ENCODE measurements around the gene GRIN2C. TPM values are rescaled to one million over a fixed set of nuclear protein-coding genes. Genes with fewer than 3 reads are reported as not detected.

The GRIN2C gene
- total and polyA plus RNA-seq, 9 of the 15 experiments (the other 6 are each of a cell fraction or from before 2014, with no cell fraction given) = under 0.01 to 0.33 (median 0.10) TPM; not detected in 2

DNA sequence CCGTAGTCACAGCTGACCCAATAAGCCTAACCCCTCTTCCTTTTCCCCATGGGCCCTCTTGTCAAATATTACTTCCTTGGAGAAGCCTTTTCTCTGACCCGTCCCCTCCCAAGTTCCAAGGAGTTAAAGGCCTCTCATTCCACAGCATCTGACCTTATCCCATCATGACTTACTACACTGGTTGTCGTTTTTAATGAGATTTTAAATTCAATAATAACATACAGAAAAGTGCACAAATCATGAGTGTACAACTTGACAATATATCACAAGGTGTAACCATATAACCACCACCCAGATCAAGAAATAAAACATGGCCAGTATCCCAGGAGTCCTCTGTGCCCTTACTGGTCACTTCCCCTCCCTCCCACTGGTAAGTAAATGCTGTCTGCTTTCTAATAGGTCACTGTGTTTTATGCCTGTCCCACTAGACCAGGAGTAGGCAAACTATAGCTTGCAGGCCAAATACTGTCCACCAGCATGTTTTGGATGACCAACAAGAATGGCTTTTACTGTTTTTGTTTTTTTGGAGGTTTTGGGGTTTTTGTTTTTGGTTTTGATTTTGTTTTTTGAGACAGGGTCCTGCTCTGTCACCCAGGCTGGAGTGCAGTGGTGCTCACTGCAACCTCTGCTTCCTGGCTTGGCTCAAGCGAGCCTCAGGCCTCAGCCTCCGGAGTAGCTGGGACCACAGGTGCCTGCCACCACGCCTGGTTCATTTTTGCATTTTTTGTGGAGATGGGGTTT is 14.4 kb upstream of the GRIN2C start (continued):
- TF ChIP-seq RAD51 (IDR thresholded peaks at IDR 0.05; ENCODE audit: borderline replicate concordance, low read depth) = no peak
- 0 out of 2 replicates have a peak, but pooled peaks have one; percentile 31 for TF ChIP-seq ARID1B (IDR thresholded peaks at IDR 0.05)
- TF ChIP-seq COPS2 (conservative IDR thresholded peaks at IDR 0.05) = no peak
- TF ChIP-seq POLR2H (tag; IDR thresholded peaks at IDR 0.05; ENCODE audit: low read depth) = 0 out of 2 replicates have a peak, but pooled peaks have one; percentile 52
- TF ChIP-seq, protein P1, sequence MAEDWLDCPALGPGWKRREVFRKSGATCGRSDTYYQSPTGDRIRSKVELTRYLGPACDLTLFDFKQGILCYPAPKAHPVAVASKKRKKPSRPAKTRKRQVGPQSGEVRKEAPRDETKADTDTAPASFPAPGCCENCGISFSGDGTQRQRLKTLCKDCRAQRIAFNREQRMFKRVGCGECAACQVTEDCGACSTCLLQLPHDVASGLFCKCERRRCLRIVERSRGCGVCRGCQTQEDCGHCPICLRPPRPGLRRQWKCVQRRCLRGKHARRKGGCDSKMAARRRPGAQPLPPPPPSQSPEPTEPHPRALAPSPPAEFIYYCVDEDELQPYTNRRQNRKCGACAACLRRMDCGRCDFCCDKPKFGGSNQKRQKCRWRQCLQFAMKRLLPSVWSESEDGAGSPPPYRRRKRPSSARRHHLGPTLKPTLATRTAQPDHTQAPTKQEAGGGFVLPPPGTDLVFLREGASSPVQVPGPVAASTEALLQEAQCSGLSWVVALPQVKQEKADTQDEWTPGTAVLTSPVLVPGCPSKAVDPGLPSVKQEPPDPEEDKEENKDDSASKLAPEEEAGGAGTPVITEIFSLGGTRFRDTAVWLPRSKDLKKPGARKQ (CRISPR knock-in tag; IDR thresholded peaks at IDR 0.05) = no peak
- no peak for TF ChIP-seq ZEB2 (IDR thresholded peaks at IDR 0.05)
- no peak for TF ChIP-seq GATAD2B (IDR thresholded peaks at IDR 0.05; ENCODE audit: borderline replicate concordance)
- TF ChIP-seq NR1H2 (CRISPR knock-in tag; IDR thresholded peaks at IDR 0.05) = no peak
- no peak for TF ChIP-seq ZNF253 (CRISPR knock-in tag; conservative IDR thresholded peaks at IDR 0.05)
- TF ChIP-seq, protein P2, sequence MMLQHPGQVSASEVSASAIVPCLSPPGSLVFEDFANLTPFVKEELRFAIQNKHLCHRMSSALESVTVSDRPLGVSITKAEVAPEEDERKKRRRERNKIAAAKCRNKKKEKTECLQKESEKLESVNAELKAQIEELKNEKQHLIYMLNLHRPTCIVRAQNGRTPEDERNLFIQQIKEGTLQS (IDR thresholded peaks at IDR 0.05) = no peak
- TF ChIP-seq, protein P2 (CRISPR knock-in tag; conservative IDR thresholded peaks at IDR 0.05) = no peak
- TF ChIP-seq, protein P3, sequence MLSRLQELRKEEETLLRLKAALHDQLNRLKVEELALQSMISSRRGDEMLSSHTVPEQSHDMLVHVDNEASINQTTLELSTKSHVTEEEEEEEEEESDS (CRISPR knock-in tag; IDR thresholded peaks at IDR 0.05) = no peak
- TF ChIP-seq, protein P4, sequence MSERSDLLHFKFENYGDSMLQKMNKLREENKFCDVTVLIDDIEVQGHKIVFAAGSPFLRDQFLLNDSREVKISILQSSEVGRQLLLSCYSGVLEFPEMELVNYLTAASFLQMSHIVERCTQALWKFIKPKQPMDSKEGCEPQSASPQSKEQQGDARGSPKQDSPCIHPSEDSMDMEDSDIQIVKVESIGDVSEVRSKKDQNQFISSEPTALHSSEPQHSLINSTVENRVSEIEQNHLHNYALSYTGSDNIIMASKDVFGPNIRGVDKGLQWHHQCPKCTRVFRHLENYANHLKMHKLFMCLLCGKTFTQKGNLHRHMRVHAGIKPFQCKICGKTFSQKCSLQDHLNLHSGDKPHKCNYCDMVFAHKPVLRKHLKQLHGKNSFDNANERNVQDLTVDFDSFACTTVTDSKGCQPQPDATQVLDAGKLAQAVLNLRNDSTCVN (CRISPR knock-in tag; IDR thresholded peaks at IDR 0.05) = no peak
- TF ChIP-seq FOXJ2 (tag; IDR thresholded peaks at IDR 0.05) = no peak
- TF ChIP-seq CHCHD3 (CRISPR knock-in tag; IDR thresholded peaks at IDR 0.05) = no peak
- no peak for TF ChIP-seq POLR3G (IDR thresholded peaks at IDR 0.05; ENCODE audit: extremely low read depth, insufficient read length, insufficient replicate concordance)
- no peak for TF ChIP-seq ZKSCAN1 (IDR thresholded peaks at IDR 0.05; ENCODE audit: low read depth, low read length)
- TF ChIP-seq, protein P5, sequence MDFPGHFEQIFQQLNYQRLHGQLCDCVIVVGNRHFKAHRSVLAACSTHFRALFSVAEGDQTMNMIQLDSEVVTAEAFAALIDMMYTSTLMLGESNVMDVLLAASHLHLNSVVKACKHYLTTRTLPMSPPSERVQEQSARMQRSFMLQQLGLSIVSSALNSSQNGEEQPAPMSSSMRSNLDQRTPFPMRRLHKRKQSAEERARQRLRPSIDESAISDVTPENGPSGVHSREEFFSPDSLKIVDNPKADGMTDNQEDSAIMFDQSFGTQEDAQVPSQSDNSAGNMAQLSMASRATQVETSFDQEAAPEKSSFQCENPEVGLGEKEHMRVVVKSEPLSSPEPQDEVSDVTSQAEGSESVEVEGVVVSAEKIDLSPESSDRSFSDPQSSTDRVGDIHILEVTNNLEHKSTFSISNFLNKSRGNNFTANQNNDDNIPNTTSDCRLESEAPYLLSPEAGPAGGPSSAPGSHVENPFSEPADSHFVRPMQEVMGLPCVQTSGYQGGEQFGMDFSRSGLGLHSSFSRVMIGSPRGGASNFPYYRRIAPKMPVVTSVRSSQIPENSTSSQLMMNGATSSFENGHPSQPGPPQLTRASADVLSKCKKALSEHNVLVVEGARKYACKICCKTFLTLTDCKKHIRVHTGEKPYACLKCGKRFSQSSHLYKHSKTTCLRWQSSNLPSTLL (IDR thresholded peaks at IDR 0.05) = no peak
- TF ChIP-seq NCOA1 (IDR thresholded peaks at IDR 0.05; ENCODE audit: low read depth) = no peak
- no peak for TF ChIP-seq SLC30A9 (CRISPR knock-in tag; IDR thresholded peaks at IDR 0.05)
- TF ChIP-seq ZNF444 (CRISPR knock-in tag; IDR thresholded peaks at IDR 0.05) = no peak
- TF ChIP-seq POLR2A (conservative IDR thresholded peaks at IDR 0.05) = peak; percentile 42
- 0 out of 2 replicates have a peak, but pooled peaks have one; percentile 25 for TF ChIP-seq POLR2AphosphoS5 (IDR thresholded peaks at IDR 0.05; ENCODE audit: control insufficient read depth, insufficient read depth, low read depth, low read length)
- TF ChIP-seq C11orf30 (IDR thresholded peaks at IDR 0.05; ENCODE audit: low read depth) = peak; percentile 43; the same call in 1 of the 2 replicates

Measured in K562 (cell line).